Stomach (tissue), 9 donors: ENCODE results near the gene SDHB. TPM values are rescaled to one million over a fixed set of nuclear protein-coding genes. Genes with fewer than 3 reads are reported as not detected.

ENCODE experiments used
- DNase-seq, 2 donors: peaks; one replicate each; pipeline versions ENCODE4 v3.0.0 to v3.0.0-alpha.2; 2013 to 2019
- H3K27ac ChIP-seq, 5 donors: fragments of 200-600 bp in 4 of 5; sonication (generic) in 4 of 5; one replicate each; pipeline ENCODE4 v1.5.1; 2013 to 2019; ENCODE audit warnings: mild to moderate bottlenecking in 1 of 5, moderate library complexity in 1 of 5
- H3K27me3 ChIP-seq, 3 donors: fragments of 200-600 bp; sonication (generic); one replicate each; pipeline ENCODE4 v1.5.1; 2017 to 2019; ENCODE audit warnings: mixed run types in 1 of 3
- H3K36me3 ChIP-seq, 4 donors: fragments of 200-600 bp; sonication (generic); 1 replicate in 3 of 4; 2 replicates in 1 of 4; pipeline ENCODE4 v1.5.1; 2016 to 2019
- H3K4me1 ChIP-seq, 4 donors: fragments of 200-600 bp; sonication (generic); one replicate each; pipeline ENCODE4 v1.5.1; 2016 to 2019
- H3K4me3 ChIP-seq, 4 donors: fragments of 200-600 bp; sonication (generic) in 3 of 4; one replicate each; pipeline ENCODE4 v1.5.1; 2016 to 2019; ENCODE audit warnings: mild to moderate bottlenecking in 1 of 4
- H3K9me3 ChIP-seq, 4 donors: fragments of 200-600 bp; sonication (generic); one replicate each; pipeline ENCODE4 v1.5.1; 2016 to 2019
- CTCF ChIP-seq, 7 experiments: fragments of 450-650 bp in 4 of 7; fragments of 200-600 bp in 3 of 7; sonication (generic) in 3 of 7; IDR thresholded peaks; one replicate each; pipeline ENCODE4 v1.5.1; 2016 to 2019; ENCODE audit warnings: antibody characterized with exemption in 7 of 7, control low read depth in 2 of 7, mild to moderate bottlenecking in 1 of 7
- EP300 ChIP-seq: sonication (generic); formaldehyde crosslinking; IDR thresholded peaks from one replicate; pipeline ENCODE4 v1.6.1; 2017; ENCODE audit warnings: antibody characterized with exemption
- POLR2A ChIP-seq, 4 donors: fragments of 450-650 bp; IDR thresholded peaks; one replicate each; pipeline ENCODE4 v1.6.1; 2016; ENCODE audit warnings: antibody characterized with exemption in 4 of 4, control low read depth in 2 of 4, mild to moderate bottlenecking in 1 of 4, moderate library complexity in 1 of 4
- POLR2AphosphoS5 ChIP-seq, 3 donors: sonication (generic); formaldehyde crosslinking; IDR thresholded peaks; one replicate each; pipeline ENCODE4 v1.6.1; 2016; ENCODE audit warnings: antibody characterized with exemption in 3 of 3
- WGBS, 5 donors: extraction: QIAGEN DNeasy Blood & Tissue Kit in 3 of 5; methylation state at CpG; one replicate each; pipeline versions ENCODE4 v1.1.5 to v1.1.7; 2013 to 2018; 5-methylcytosine and 5-hydroxymethylcytosine counted together
- intact Hi-C: fragments of 100-400 bp; cut with DNase I; formaldehyde crosslinking; loops from one replicate; pipeline ENCODE4 v1.15.1; 2023; ENCODE audit warnings: low total_unique reads
- polyA plus RNA-seq, 3 donors: library from polyadenylated mRNA; stranded (reverse); fragments of 200-250 nt; gene quantifications; one replicate each; pipeline ENCODE4 v1.2.3, GENCODE V29; 2013
- total RNA-seq, 5 donors: library from RNA; depleted of rRNA; stranded (reverse); fragments of >200 nt; gene quantifications; one replicate each; pipeline versions ENCODE4 v1.1.0 to v1.2.3, GENCODE V29; 2014 to 2016
- donor health status: healthy with polysubstance abuse.
- donor health status: Bipolar disorder and iron deficiency.
- donor health status: healthy.

Gene SDHB
- total and polyA plus RNA-seq, 8 donors, result 42.6 to 246 (median 121) TPM

GRCh38 chr1:16998589-16998988, 55.2 kb downstream of the SDHB start:
- Histone ChIP-seq H3K27me3 (no peaks in the 10 kb centered on the region), H3K27ac (peak overlapping the region in 1 of 5 donors; percentile 21), H3K9me3 (no peaks in the 10 kb centered on the region), H3K4me1 (no peaks in the 10 kb centered on the region), H3K4me3 (no peak overlapping the region), H3K36me3 (peaks cover 30 to 97% (median 92%) of the 10 kb centered on the region in 4 donors)
- 33 to 55% (median 49%) methylated on average over 10 of the region's 10 CpGs for WGBS, 5 donors
- intact Hi-C loops, result no loop called here
- no peak for TF ChIP-seq CTCF (IDR thresholded peaks at IDR 0.05)
- no peak for TF ChIP-seq EP300
- TF ChIP-seq POLR2AphosphoS5 (IDR thresholded peaks at IDR 0.05), result no peak
- TF ChIP-seq POLR2A (IDR thresholded peaks at IDR 0.05), result no peak
- peak; percentile 50 to 68 for DNase-seq

- Histone ChIP-seq H3K4me3 (no peak overlapping the region), H3K9me3 (no peaks in the 10 kb centered on the region), H3K4me1 (no peaks in the 10 kb centered on the region), H3K27me3 (no peaks in the 10 kb centered on the region), H3K36me3 (peaks cover 15 to 95% (median 89%) of the 10 kb centered on the region in 4 donors), H3K27ac (no peak overlapping the region)
- WGBS, 5 donors, result 95 to 98% (median 96%) methylated on average over 10 to 14 of the region's 14 CpGs
- TF ChIP-seq POLR2A (IDR thresholded peaks at IDR 0.05) (no peak), CTCF (IDR thresholded peaks at IDR 0.05) (no peak), POLR2AphosphoS5 (IDR thresholded peaks at IDR 0.05) (no peak), EP300 (no peak)
- DNase-seq, result no peak
- intact Hi-C loops, result no loop called here
Observed at GRCh38 chr1:16996845-16997244, 57.0 kb downstream of the SDHB start.

GRCh38 chr1:16993521-16994038, 60.3 kb downstream of the SDHB start:
- Histone ChIP-seq H3K27me3 (no peaks in the 10 kb centered on the region), H3K9me3 (no peaks in the 10 kb centered on the region), H3K27ac (no peak overlapping the region), H3K4me3 (no peak overlapping the region), H3K4me1 (no peaks in the 10 kb centered on the region), H3K36me3 (peaks cover 7 to 96% (median 89%) of the 10 kb centered on the region in 4 donors)
- intact Hi-C loops, result no loop called here
- 86 to 95% (median 93%) methylated on average over 12 to 15 of the region's 15 CpGs for WGBS, 5 donors
- TF ChIP-seq EP300, result no peak
- TF ChIP-seq POLR2AphosphoS5 (IDR thresholded peaks at IDR 0.05), result no peak
- no peak for TF ChIP-seq CTCF (IDR thresholded peaks at IDR 0.05)
- DNase-seq, result no peak

GRCh38 chr1:16992675-16993074, 61.2 kb downstream of the SDHB start:
- H3K4me3 ChIP-seq, result no peak overlapping the region
- no peaks in the 10 kb centered on the region for H3K4me1 ChIP-seq
- peaks cover 12 to 96% (median 88%) of the 10 kb centered on the region in 4 donors for H3K36me3 ChIP-seq
- H3K9me3 ChIP-seq, result no peaks in the 10 kb centered on the region
- no peak overlapping the region for H3K27ac ChIP-seq
- WGBS, 5 donors, result 90 to 98% (median 94%) methylated on average over 8 to 9 of the region's 9 CpGs
- no peak for DNase-seq
- TF ChIP-seq POLR2A (IDR thresholded peaks at IDR 0.05) (no peak), CTCF (IDR thresholded peaks at IDR 0.05) (no peak), POLR2AphosphoS5 (IDR thresholded peaks at IDR 0.05) (no peak), EP300 (no peak)
- H3K27me3 ChIP-seq, result no peaks in the 10 kb centered on the region
- intact Hi-C loops, result no loop called here
